ENCODE results near the gene USP10.
A peak's percentile ranks its signal among the peaks of the same experiment; 100 is the strongest.

Gene USP10

DNA sequence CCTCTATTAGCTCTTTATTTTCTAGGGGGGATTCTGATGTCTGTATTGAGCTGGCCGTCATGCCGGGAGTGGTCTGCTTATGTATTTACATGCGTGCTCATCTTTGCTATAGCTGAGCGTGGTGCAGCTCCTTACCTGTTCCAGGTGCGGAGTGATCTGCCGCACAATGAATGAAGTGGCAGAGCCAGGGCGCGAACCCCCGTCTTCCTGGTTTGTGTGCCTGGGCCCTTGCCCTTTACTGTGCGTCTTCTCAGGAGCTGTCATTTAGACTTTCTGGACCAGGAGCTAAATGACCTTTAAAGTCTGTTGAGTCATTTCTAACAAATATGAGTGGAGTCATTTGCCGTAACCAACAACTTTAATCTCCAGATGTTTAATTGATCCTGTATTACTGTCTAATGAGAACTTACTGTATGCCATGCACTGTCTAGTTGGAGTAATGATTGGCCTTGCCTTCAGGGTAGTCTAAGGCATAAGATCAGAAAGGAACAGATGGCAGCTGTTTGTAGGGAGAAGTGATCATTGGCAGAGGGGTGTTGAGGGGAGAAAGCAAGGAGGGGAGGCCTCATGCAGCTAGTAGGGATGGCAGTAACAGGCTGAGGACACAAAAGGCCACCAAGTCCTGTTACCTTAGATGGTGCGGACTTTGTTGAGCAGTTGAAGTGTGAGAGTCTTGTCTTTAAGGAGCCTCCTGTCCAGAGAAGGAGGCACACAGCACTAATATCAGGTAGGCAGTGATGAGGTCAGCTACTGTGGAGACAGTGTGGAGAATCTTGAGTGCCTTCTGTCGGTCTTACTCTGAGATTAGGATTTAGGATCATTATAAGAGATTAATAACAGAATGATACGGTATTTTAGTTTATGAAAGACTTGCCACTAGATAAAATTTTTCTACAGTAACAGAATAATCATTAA, 53.9 kb downstream of the USP10 start:
- peak; percentile 46 for DNase-seq

DNA sequence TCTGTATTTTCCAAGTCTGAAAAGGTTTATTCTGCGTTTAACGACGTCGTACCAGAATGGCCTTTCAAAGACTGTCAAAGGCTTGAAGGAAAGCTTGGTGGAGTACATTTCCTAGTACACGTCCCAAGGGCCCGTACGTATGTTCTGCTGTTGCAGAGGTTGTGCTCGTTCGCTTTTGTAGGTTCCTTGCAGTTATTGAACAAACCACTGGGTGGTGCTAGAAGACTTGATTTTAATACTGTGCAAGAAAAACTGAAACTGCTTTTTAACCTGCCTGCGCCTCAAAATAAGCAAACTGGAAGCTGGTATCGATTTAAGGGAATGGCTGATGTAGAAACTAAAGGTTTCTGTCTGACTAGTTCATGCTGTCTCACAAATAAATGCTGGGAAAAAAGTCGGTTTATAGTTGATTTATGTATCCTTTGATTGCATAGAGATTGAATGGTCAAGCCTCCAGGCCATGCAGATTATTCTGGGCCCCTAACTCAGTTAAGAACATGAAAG, 54.6 kb downstream of the USP10 start:
- peak; percentile 69 for DNase-seq

DNA sequence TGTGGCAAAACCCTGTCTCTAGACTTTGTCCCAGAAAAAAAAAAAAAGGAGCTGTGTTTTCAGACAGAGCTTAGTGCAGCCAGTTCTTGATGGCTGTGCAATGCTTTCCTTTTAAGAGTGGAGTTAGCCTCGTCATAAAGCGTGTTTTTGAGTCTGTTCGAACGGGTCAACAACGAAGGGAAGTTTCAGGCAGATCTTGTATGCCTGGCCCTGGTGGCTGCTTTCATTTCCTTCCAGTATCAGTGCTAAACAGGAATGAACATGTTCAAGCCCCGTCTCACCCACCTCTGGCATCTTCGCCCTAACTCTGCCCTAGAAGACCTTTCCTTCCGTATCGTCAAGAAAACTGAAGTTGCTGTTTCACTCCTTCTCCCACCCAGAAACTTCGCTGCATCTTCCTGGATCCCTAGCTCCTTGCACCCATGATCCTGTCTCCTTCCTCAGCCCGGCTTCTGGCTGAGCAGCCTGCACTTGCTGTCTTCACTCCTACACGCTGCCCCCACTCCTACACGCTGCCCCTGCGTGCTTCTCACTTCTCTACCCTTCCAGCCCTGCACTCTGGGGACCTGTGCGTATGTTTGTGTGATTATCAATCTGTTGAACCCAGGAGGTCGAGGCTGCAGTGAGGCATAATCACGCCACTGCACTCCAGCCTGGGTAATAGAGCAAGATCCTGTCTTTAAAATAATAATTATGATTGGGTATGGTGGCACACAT, 55.3 kb downstream of the USP10 start:
- no peak for DNase-seq

DNA sequence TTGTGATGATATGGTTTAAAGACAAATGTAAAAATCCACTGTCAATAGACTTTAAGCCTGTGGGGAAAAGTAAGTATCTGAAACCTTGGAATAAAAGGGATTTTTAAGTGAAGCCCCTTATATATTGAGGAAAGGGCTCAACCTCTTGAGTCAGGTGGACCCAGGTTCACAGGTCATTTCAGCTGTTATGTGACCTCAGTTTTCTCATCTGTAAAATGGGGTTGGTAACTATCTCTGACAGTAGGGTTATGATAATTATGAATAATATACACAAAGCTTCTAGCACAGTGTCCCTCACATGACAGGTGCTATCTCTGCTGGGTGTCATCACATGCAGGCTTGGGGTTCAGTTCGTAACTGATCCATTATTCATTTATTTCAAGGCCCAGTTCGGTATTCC, 57.0 kb downstream of the USP10 start:
- no peak for DNase-seq

DNA sequence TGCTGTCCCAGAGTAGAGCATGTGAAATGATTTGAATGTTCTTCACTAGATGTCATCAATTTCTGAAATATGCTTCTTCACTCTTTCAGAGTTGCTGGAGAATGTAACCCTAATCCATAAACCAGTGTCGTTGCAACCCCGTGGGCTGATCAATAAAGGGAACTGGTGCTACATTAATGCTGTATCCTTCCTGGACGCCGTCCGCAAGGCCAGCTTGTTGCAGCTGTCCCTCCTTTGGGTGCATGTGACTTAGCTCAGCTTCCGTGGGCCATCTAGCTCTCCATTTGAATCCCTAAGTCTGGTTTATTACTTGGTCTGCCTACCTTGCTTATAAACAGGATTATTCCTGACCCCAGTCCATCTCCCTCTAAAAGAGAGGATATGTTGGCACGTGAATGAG, 58.8 kb downstream of the USP10 start:
- DNase-seq: no peak

DNA sequence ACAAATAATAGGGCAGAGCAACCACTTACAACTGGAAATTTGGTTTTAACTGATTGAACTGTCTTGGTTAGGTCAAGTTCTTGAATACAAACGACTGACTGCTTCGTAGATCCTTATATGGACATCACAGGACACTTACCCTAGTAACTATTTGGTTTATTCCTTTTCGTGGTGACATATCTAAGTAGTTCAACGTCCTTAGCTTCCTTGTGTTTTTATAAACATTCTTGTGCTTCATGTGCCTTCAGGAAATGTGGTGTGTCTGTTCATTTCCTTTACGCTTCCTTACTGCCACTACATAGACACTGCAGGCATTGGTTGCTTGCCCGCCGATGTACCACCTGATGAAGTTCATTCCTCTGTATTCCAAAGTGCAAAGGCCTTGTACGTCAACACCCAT, 59.3 kb downstream of the USP10 start:
- no peak for DNase-seq

DNA sequence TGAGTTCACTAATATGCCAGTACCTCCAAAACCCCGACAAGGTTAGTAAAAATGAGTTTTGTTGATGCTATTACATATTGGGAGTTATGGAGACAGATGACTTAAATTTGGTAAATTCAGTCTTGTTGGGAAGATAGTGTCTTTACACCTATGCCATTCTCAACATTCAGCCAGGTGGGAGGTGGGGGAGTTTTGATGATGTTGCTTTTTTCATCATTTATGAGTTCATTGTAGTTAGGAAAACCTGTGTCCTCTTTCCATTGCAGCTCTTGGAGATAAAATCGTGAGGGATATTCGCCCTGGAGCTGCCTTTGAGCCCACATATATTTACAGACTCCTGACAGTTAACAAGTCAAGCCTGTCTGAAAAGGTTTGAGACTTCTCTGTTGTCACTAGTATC, 60.1 kb downstream of the USP10 start:
- no peak for DNase-seq

DNA sequence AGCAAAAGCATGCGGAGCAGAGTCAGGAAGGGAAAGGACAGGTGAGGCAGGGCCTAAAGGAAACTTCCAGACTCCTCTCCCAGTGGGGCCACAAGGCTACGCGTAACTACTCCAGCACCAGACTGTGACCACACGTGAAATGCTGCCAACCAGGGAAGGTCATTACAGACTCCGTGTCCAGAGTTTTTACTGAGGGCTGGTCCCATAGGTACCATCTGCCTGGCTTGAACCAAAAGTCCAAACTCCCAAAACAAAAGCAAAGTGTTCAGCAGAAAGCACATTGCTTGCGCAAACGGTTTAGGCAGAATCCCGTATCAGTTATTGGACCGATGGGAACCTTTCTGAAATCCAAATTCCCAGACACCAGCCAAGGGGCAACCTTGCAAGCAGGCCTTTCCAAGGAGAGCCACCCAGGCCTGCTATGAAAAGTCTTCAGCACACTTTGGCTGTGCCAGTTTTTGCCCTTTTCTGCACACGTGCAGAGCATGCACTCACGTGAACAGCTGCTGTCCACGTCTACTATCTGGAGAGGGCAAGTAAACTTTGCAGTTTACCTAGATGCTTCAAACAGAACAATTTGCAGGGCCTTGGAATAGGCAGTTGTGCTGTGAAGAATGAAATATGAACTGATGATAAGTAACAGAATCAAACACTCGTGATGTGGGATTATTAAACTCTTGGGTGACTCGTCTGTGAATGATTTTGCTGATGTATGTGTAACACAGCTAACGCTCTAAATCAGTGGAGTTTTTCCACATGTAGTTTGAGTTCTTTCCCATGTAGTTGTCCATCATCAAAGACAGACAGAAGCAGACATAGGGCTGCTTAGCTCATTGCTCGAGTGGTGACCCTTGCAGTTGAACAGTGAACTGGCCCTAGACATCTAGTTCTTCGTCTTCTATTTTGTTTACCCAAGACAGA, 61.9 kb downstream of the USP10 start:
- no peak for DNase-seq

DNA sequence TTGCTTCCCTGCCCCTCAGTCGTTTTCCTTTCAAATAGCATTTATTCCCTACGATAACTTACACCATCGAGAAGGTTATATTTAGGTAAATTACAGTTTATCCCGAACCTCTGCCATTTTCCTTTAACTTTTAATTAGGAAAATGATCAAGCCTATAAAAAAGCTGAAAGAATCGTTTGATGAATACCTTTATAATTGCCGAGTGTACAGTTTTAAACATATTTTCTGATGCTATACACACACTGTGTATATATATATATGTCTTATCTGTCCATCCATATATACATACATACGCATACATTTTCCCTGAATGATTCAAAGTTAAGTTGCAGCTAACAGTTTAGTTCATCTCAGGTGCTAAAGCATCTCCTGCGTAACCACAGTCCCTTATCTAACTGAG, 63.4 kb downstream of the USP10 start:
- no peak for DNase-seq

DNA sequence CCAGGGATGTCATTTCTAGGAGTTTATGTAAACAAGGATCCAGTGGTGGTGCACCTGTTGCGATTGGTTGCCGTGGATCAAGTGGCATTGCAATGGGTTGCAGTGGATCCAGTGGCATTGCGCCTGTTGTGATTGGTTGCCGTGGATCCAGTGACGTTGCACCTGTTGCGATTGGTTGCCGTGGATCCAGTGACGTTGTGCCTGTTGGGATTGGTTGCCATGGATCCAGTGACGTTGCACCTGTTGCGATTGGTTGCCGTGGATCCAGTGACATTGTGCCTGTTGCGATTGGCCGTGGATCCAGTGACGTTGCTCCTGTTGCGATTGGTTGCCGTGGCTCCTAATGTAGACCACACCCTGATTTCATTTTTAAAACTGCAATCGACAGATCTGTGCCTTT, 63.8 kb downstream of the USP10 start:
- DNase-seq: no peak

DNA sequence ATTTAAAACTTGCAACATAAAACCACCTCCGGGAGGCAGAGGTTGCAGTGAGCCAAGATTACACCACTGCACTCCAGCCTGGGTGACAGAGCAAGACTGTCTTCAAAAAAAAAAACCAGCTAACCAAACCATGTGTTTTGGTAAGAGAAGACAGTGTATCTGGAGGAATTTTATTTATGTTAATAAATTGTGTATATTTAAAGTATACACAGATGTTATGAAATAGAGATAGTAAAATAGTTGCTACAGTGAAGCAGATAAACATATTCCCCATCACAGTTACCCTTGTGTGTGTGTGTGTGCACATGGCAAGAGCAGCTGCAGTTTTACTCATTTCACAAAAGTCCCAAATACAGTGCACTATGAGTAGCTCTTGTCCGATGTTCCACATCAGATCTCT, 65.2 kb downstream of the USP10 start:
- DNase-seq: no peak

DNA sequence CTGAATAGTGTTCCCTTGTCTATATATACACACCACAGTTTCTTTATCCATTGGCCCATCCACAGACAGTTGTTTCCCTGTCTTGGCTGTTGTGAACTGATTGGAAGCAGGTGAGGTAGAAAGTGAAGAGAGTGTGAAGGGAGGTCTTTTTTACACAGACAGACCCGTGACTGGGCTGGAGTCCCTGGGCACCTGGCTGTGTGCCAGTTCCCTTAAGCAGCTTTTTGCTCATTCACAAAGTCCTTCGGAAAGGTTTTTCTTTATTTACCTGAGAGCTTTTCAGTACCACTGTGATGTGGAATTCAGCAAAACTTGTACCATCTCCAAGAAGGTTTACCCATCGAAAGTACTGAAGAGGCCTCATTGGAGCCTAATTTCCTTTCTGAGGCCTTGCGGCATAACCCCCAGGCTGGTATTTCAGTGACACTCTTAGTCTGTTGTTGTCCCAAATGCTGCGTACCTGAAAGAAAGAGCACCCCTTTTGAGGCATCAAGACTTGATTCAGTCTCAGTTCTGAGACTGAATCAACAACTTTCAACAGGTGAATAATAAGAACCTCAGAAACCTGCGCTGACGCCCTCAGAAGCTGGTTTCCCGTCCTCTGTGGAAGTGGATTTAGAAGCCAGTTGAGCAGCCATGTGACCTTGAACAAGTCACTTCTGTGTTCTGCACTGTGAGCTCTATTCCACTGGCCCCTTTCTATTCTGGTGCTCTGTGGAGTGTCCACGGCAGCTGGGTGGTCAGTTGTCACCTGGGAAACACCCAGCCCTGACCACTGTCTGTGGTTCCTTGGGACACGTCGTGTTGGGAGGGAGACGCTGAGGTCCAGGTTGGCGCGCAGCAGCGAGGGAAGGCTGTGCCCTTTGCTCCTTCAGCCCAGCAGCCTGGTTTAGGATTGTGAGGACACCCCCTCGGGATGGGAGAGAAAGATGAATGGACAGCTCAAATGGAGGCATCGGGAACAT, 66.1 kb downstream of the USP10 start:
- no peak for DNase-seq

DNA sequence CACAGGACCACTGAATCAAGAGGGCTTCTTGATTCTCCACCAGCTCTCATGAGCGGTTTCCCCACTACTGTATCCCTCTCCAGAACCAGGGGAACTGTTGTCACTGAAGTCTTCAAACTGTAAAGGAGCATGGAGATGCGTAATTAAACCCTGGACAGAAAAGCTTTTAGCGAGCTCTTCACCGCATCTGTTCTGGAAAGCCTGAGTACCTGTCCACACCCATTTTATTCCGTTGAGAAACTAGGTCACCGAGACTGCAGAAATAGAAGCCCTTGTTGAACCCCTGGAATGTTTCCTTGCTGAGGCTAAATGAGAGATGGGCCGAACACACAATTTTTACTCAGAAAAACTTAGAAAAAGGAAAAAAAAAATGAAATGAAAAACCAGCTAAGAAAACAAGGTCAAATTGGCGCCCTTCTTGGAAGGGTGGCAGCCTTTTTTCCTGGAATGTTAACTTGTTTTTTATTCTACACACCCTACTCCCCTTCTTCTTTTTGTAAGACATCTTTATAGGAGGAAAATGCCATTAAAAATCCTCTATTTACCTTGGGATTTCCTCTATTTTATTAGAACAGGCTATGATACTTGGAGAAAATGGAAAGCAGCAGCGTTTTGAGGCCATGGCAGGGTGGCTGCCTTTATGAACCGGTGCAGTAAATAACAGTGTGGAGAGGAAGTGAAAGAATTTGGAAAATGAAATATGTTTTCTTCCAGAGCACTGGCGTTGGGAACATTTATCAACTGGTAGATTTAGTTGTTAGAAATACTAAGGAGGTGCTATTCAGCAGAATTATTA, 67.4 kb downstream of the USP10 start:
- no peak for DNase-seq

DNA sequence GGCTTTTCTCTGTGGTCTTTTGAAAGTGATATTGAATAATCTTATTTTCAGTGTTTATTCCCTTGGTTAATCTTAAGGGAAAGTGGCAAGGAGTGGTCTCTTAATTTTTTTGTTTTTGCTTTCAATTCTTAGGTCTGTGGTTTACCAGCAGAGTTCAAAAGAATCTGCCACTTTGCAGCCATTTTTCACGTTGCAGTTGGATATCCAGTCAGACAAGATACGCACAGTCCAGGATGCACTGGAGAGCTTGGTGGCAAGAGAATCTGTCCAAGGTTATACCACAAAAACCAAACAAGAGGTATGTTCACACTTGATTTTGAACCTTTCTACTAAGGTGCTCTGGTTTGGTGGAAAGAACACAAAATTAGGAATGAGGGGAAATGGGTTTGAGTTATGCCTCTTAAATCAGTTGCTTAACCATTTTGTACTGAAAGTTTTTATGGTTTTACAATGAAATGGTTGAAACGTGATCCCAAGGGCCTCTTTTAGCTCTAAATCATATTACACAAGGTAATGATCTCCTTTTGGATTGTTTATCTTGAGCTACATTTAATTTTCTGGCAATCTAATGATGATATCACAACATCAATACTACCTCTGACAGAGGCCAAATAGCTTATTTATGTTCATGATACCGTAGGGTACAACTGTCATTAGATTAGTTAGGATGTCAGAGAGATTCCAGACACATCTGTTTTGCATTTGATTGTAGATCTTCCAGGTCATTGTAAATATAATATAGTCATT, 68.4 kb downstream of the USP10 start:
- no peak for DNase-seq

DNA sequence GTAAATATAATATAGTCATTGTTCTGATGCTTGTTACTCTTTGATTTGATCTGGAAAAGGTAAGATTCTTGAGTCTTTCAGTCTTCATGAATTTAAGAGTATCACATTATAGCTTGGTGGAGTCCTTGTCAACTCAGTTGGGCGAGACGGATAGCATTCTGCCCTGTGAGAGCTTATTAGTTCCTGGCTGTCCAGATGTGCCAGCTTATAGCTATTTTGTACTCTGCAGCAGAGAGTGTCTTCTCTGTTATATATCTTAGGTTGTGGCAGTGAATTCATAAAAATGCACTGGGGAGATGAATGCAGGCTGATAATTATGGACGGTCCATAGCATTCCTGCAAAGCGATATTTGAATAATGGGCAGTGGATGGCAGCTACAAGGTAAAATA, 69.0 kb downstream of the USP10 start:
- no peak for DNase-seq

DNA sequence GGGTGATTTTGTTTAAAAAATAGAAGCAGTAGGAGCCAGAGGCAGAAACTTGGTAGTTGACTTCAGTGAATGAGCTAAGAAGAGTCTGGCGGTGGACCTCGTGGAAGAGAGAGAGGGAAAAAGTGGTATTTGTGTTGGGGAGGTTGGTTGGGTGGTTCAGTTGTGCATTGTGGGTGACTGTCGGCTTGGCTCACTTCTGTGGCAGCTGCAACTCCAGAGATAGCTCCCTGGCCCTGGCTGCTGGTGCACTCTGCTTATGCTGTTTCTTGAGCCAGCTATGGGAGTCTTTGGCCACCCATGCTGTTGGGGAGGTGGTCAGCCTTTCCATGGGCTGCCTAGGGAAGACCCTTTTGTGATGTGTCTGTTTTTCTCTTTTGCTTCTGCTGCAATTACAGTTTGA, 69.6 kb downstream of the USP10 start:
- no peak for DNase-seq

DNA sequence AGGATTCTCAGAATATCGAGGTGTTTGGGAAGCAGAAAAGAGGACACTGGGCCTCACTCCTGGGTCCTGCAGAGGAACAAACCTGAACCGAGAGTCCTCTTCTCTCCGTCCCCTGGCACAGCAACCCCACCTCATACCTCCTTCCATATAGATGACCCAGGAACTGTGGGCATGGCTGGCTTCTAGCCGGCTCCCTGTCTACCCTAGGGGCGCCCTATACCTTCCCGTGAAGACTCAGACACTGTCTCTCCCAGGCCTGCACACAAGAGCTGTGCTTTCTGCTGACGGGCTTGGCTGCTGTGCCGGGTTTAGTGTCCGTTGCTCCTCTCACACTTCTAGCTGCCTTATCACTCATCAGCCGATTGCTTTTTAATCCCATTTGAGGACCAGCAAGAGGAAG, 73.5 kb downstream of the USP10 start:
- DNase-seq: no peak

DNA sequence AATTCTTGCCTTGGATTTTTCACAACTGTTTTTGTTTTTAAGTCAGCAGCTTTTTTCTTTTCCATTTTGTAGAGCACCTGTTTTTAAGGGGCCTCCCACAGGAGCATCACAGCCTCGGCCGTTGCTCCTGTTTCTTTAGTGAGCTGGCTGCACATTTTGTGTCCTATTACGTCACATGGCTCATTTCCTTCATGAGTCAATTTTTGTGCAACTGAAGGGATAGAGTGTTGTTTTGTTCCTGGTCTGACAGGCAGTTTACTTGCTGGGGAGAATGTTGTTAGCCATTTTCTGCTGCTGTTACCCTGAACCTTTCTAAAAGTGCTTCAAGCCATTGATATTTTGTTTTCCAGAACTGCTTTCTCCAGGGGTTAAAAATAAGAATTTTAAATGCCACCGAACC, 75.0 kb downstream of the USP10 start:
- DNase-seq: no peak

DNA sequence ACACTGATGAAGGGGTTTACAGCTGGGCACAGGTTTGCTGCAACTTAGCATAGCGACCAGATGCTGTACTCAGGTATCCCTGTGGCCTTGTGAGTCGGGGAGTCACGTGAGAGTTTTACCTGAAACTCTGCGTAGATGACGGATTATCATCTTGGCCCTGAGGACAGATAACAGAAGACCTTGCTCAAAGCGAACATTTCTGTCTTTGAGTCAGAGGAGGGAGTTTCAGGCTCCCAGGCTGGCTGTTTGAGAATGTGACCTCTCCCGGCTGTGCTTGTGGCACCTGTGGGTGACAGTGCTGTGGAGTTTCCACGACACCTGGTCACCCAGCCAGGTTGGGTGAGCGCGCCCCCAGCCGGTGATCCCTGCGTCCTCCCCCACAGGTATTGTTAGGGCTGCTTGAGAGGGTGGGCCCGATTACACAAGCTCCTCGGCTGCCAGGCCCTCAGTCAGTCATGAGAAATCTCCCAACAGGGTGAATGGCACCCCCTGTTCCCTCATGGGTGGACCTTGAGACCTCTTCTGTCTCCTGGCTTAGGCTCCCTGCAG, 75.5 kb downstream of the USP10 start:
- DNase-seq: no peak

DNA sequence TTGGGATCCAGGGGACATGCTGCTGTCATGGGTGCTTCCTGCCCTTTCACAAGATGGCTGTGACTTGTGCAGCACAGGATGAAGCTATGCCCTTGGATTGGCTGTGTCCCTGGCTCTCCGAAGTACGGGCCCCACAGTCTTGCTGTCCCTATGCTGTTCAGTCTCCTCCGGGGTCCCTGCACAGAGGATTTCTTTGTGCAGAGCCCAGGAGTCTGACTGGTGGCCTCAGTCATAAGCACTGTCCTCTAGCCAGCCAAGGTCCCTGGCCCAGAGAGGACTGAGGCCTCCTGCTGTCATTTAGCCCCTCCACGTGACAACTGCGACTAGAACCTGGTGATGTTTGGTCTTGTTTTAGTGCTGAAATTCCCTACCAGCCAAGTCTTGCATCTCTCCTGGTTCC, 77.6 kb downstream of the USP10 start:
- DNase-seq: no peak
